HepG2 (cell line): ENCODE measurements around the gene SERPIND1. TPM values are rescaled to one million over a fixed set of nuclear protein-coding genes. Genes with fewer than 3 reads are reported as not detected.

Experiments used
- ATAC-seq: fragments of 200-7000 bp; cut with Tn5 transposase; 3 replicates; pipeline ENCODE4 v1.9.1; 2020; ENCODE audit warnings: mild to moderate bottlenecking, moderate library complexity
- BruUV-seq: library from RNA; stranded (reverse); fragments of 400-500 nt; replicated peaks from 2 replicates; lab custom pipeline; 2021; lab: Mats Ljungman, UMichigan
- CTCF ChIA-PET: fragments of 300-600 bp; formaldehyde crosslinking; extraction: SDS; loops from one replicate; lab custom pipeline; 2021; ENCODE audit warnings: low total read pairs, inconsistent platforms, low intra/inter-chr PET ratio; lab: Yijun Ruan, JAX
- POLR2A ChIA-PET: fragments of 350-600 bp; sonication (Branson Sonifier 250); formaldehyde crosslinking; loops from one replicate; lab custom pipeline; 2020; ENCODE audit warnings: antibody characterized with exemption, inconsistent platforms; lab: Yijun Ruan, JAX
- DNase-seq: peaks from one replicate; pipeline ENCODE4 v3.0.0-alpha.2; 2015; ENCODE audit warnings: low spot score
- FAIRE-seq: peaks from 3 replicates; lab custom pipeline; 2011; peaks lifted over from hg19 to GRCh38; lab: Jason Lieb, UNC
- H2AFZ ChIP-seq: one replicate; pipeline ENCODE4 v1.6.1; 2011; ENCODE audit warnings: low read length, inconsistent platforms
- H3K27ac ChIP-seq: fragments of 300-600 bp; 3 replicates; pipeline ENCODE4 v1.8.0; 2011; ENCODE audit warnings: mixed run types, mild to moderate bottlenecking, mixed read lengths, low read length, inconsistent platforms; ENCODE audit not compliant: insufficient read depth; ENCODE audit errors: extremely low read length
- H3K27me3 ChIP-seq, 2 experiments: fragments of 200-600 bp in 1 of 2; 2 replicates in 1 of 2; 3 replicates in 1 of 2; pipeline versions ENCODE4 v1.6.0 to v1.8.0; 2011; ENCODE audit warnings: low read length in 2 of 2, mild to moderate bottlenecking in 2 of 2, moderate library complexity in 2 of 2, inconsistent platforms in 1 of 2; ENCODE audit not compliant: insufficient read depth in 2 of 2, control insufficient read depth in 1 of 2
- H3K36me3 ChIP-seq, 2 experiments: fragments of 200-600 bp in 1 of 2; replicated peaks in 1 of 2; 2 replicates in 1 of 2; 3 replicates in 1 of 2; pipeline versions ENCODE4 v1.5.1 to v1.8.0; 2011; ENCODE audit warnings: low read length in 2 of 2, inconsistent platforms in 1 of 2; ENCODE audit not compliant: insufficient read depth in 2 of 2, control insufficient read depth in 1 of 2
- H3K4me1 ChIP-seq: 2 replicates; pipeline ENCODE4 v1.5.1; 2012; ENCODE audit warnings: low read length, inconsistent platforms; ENCODE audit not compliant: insufficient read depth
- H3K4me2 ChIP-seq: 2 replicates; pipeline ENCODE4 v1.6.0; 2011; ENCODE audit warnings: low read depth, low read length, inconsistent platforms
- H3K4me3 ChIP-seq, 3 experiments: fragments of 200-600 bp in 1 of 3; sonication (generic), shearing (Covaris generic) in 1 of 3; replicated peaks in 1 of 3; 2 replicates each; pipeline ENCODE4 v1.5.1; 2011 to 2016; ENCODE audit warnings: low read length in 3 of 3, inconsistent platforms in 2 of 3, low read depth in 2 of 3, mild to moderate bottlenecking in 2 of 3, control low read depth in 1 of 3, mixed read lengths in 1 of 3; ENCODE audit not compliant: insufficient read depth in 1 of 3
- H3K79me2 ChIP-seq: one replicate; pipeline ENCODE4 v1.6.1; 2011; ENCODE audit warnings: low read length, inconsistent platforms; ENCODE audit not compliant: insufficient read depth
- H3K9ac ChIP-seq: 2 replicates; pipeline ENCODE4 v1.6.0; 2011; ENCODE audit warnings: mild to moderate bottlenecking, low read depth, low read length, inconsistent platforms; ENCODE audit not compliant: insufficient read depth
- H3K9me3 ChIP-seq: 2 replicates; pipeline ENCODE4 v1.5.1; 2012; ENCODE audit warnings: mild to moderate bottlenecking, low read length
- H4K20me1 ChIP-seq: 2 replicates; pipeline ENCODE4 v1.6.0; 2011; ENCODE audit warnings: inconsistent platforms, mild to moderate bottlenecking, low read length, moderate library complexity; ENCODE audit not compliant: insufficient read depth
- AHR ChIP-seq: IDR thresholded peaks from 2 replicates; pipeline ENCODE4 v1.6.1; 2018; ENCODE audit warnings: missing genetic modification reagents, missing compliant biosample characterization
- NRL ChIP-seq: sonication (generic); formaldehyde crosslinking; IDR thresholded peaks from 2 replicates; pipeline ENCODE4 v1.5.0; 2020; ENCODE audit warnings: missing genetic modification reagents, mild to moderate bottlenecking, moderate library complexity, borderline replicate concordance
- POLR2AphosphoS5 ChIP-seq: IDR thresholded peaks from 2 replicates; pipeline ENCODE4 v1.6.1; 2012; ENCODE audit warnings: low read depth, low read length
- RARG ChIP-seq: sonication (generic); formaldehyde crosslinking; IDR thresholded peaks from 2 replicates; pipeline ENCODE4 v1.4.0; 2020; ENCODE audit warnings: low read depth, mild to moderate bottlenecking, missing genetic modification reagents
- RBFOX2 ChIP-seq: fragments of 200-400 bp; formaldehyde crosslinking; IDR thresholded peaks from 2 replicates; pipeline ENCODE4 v1.6.1; 2017; ENCODE audit warnings: low read depth, mild to moderate bottlenecking, low read length
- SALL1 ChIP-seq: sonication (generic); formaldehyde crosslinking; IDR thresholded peaks from 2 replicates; pipeline ENCODE4 v1.8.0; 2022; ENCODE audit warnings: mild to moderate bottlenecking, missing genetic modification reagents
- SAP130 ChIP-seq: IDR thresholded peaks from 2 replicates; pipeline ENCODE4 v1.6.1; 2016; ENCODE audit warnings: low read depth
- SIX4 ChIP-seq: sonication (generic); formaldehyde crosslinking; IDR thresholded peaks from 2 replicates; pipeline ENCODE4 v1.4.0; 2020; ENCODE audit warnings: missing genetic modification reagents
- SMAD9 ChIP-seq: sonication (generic); formaldehyde crosslinking; IDR thresholded peaks from 2 replicates; pipeline ENCODE4 v1.5.1; 2020; ENCODE audit warnings: mild to moderate bottlenecking, missing genetic modification reagents
- ZFP37 ChIP-seq: sonication (generic); formaldehyde crosslinking; IDR thresholded peaks from 2 replicates; pipeline ENCODE4 v1.4.0; 2020; ENCODE audit warnings: missing genetic modification reagents, borderline replicate concordance
- ZFY ChIP-seq: sonication (generic); formaldehyde crosslinking; IDR thresholded peaks from 2 replicates; pipeline ENCODE4 v1.4.0; 2020; ENCODE audit warnings: missing genetic modification reagents
- ZNF20 ChIP-seq: sonication (generic); formaldehyde crosslinking; IDR thresholded peaks from 2 replicates; pipeline ENCODE4 v1.4.0; 2020; ENCODE audit warnings: mild to moderate bottlenecking, moderate library complexity, missing genetic modification reagents
- ZNF878 ChIP-seq: sonication (generic); formaldehyde crosslinking; IDR thresholded peaks from 2 replicates; pipeline ENCODE4 v1.8.1; 2023; ENCODE audit warnings: mild to moderate bottlenecking, missing genetic modification reagents, moderate library complexity
- WGBS: methylation state at CpG from one replicate; pipeline ENCODE4 v1.1.6; 2017; ENCODE audit warnings: low lambda C conversion rate; 5-methylcytosine and 5-hydroxymethylcytosine counted together
- in situ Hi-C: cut with HindIII; loops from 2 replicates; pipeline ENCODE4 v1.10.0; 2017; ENCODE audit warnings: low pct_unique_long_range_greater_than_20kb; ENCODE audit not compliant: extremely low pct_ligation_motif_present
- intact Hi-C: fragments of 100-400 bp; cut with micrococcal nuclease; formaldehyde crosslinking; loops from one replicate; pipeline ENCODE4 v1.10.0; 2022; ENCODE audit not compliant: unreplicated experiment
- polyA plus RNA-seq, 8 experiments: library from polyadenylated mRNA; depleted of rRNA in 3 of 8; stranded (reverse) in 7 of 8; unstranded in 1 of 8; fragments of >200 nt; fragmentation: Illumina TruSeq in 4 of 8; extraction: Trizol in 4 of 8; gene quantifications; 2 replicates each; pipeline versions ENCODE4 v1.2.1 to v1.2.3, GENCODE V29; 2011 to 2016; ENCODE audit warnings: low read depth in 4 of 8, missing spikeins in 1 of 8, mixed read lengths in 1 of 8; ENCODE audit not compliant: insufficient read depth in 1 of 8
- total RNA-seq, 5 experiments: library from RNA; depleted of rRNA; stranded (reverse); fragments of >200 nt; fragmentation: Illumina TruSeq; extraction: Trizol; gene quantifications; 2 replicates each; pipeline ENCODE4 v1.2.3, GENCODE V29; 2016; ENCODE audit warnings: low read depth in 1 of 5
- TF ChIP-seq, protein P1 (sequence below): sonication (generic); formaldehyde crosslinking; IDR thresholded peaks from 2 replicates; pipeline ENCODE4 v1.5.1; 2020; ENCODE audit warnings: missing genetic modification reagents, mild to moderate bottlenecking, borderline replicate concordance

SERPIND1 gene
- total and polyA plus RNA-seq, 2 of the 13 experiments (the other 11 are each of a cell fraction or from before 2014, with no cell fraction given) = 111 to 350 TPM

GRCh38 chr22:20771918-20772625, 1.8 kb upstream of the SERPIND1 start (continued):
- TF ChIP-seq AHR (CRISPR knock-in tag) (no peak), ZFP37 (CRISPR knock-in tag) (no peak), SMAD9 (CRISPR knock-in tag) (no peak)

GRCh38 chr22:20774882-20775281, 969 bp downstream of the SERPIND1 start:
- CTCF ChIA-PET = no interaction called here
- TF ChIP-seq RARG (CRISPR knock-in tag) (no peak), RBFOX2 (peak; percentile 48), ZNF20 (CRISPR knock-in tag) (no peak), ZFY (CRISPR knock-in tag) (0 out of 2 replicates have a peak, but pooled peaks have one; percentile 4), SAP130 (CRISPR knock-in tag) (0 out of 2 replicates have a peak, but pooled peaks have one; percentile 29), ZNF878 (CRISPR knock-in tag) (0 out of 2 replicates have a peak, but pooled peaks have one; percentile 2), SALL1 (CRISPR knock-in tag) (no peak), POLR2AphosphoS5 (0 out of 2 replicates have a peak, but pooled peaks have one; percentile 13), SIX4 (no peak), NRL (CRISPR knock-in tag) (no peak)
- TF ChIP-seq, protein P1, sequence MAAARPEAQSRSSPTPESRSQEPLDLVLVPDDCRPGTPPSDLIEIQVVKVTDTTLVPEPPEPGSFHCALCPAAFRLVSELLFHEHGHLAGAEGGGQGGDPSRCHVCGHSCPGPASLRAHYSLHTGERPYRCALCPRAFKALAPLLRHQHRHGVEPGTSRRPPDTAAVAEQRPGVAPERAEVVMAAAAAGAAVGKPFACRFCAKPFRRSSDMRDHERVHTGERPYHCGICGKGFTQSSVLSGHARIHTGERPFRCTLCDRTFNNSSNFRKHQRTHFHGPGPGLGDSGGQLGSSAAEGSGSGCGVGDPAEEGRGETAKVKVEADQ (CRISPR knock-in tag) = no peak
- intact Hi-C loops (loop anchor here (5.0 to 10.0 kb wide), 2 partner anchors 82 to 180 kb away; partner anchors contain the start of genes PI4KA and SNAP29), in situ Hi-C loops (no loop called here)
- DNase-seq (no peak), ATAC-seq (no peak), FAIRE-seq (no peak)
- Histone ChIP-seq H3K27ac (peak overlapping the region; percentile 90), H3K4me1 (peaks cover 69% of the 10 kb centered on the region), H3K79me2 (peaks cover 50% of the 10 kb centered on the region), H4K20me1 (peaks cover 3% of the 10 kb centered on the region; the same call in 1 of the 2 replicates), H3K4me2 (peak overlapping the region; percentile 80), H3K9me3 (no peaks in the 10 kb centered on the region), H3K4me3 (peak overlapping the region; percentile 61 to 84 (median 70)), H2AFZ (no peak overlapping the region), H3K27me3 (no peaks in the 10 kb centered on the region), H3K9ac (peak overlapping the region; percentile 83), H3K36me3 (peaks cover 4 to 14% of the 10 kb centered on the region in 2 experiments)
- POLR2A ChIA-PET = interaction anchor here (1.2 to 9.0 kb wide), 4 partner anchors 12 to 175 kb away, joined by 3 to 172 read pairs (median 8); no protein-coding TSS in a partner anchor
- no TSS peak for BruUV-seq
- WGBS = under 1% methylated on average over 4 of the region's 4 CpGs
